ENCODE results near the gene RSPH9. TPM values are rescaled to one million over a fixed set of nuclear protein-coding genes. Genes with fewer than 3 reads are reported as not detected.

RSPH9 gene
- total and polyA plus RNA-seq, 2 experiments from 2014 or later: 0.10 to 0.39 TPM

- H3K4me3 Mint-ChIP-seq: no peak overlapping the region
- 0 out of 2 replicates have a peak, but pooled peaks cover 2% of the 10 kb centered on the region for H3K36me3 ChIP-seq (ENCODE audit: insufficient read depth)
- peaks cover 2% of the 10 kb centered on the region for H3K27me3 Mint-ChIP-seq (ENCODE audit: insufficient read depth, low read depth, poor library complexity)
- no peak overlapping the region for H3K4me2 ChIP-seq
- no peak overlapping the region for H3K4me3 ChIP-seq
- no peaks in the 10 kb centered on the region; the same call in 2 of the 3 replicates for H3K9me3 Mint-ChIP-seq
- H3K4me1 ChIP-seq (ENCODE audit: insufficient read depth): no peaks in the 10 kb centered on the region
- ATAC-seq: no peak
- H3K27me3 ChIP-seq (ENCODE audit: insufficient read depth): no peaks in the 10 kb centered on the region
- no peaks in the 10 kb centered on the region; the same call in 1 of the 2 replicates for H4K20me1 ChIP-seq (replicated peaks; ENCODE audit: insufficient read depth)
- no peak overlapping the region for H2AFZ ChIP-seq
- H3K27ac ChIP-seq (ENCODE audit: low read depth): no peak overlapping the region
- no peak overlapping the region for H3K27ac Mint-ChIP-seq
- TF ChIP-seq CREB1 (CRISPR knock-in tag; IDR thresholded peaks at IDR 0.05; ENCODE audit: low read depth): no peak
- peaks cover 14% of the 10 kb centered on the region; the same call in 2 of the 3 replicates for H3K36me3 Mint-ChIP-seq (ENCODE audit: low read depth)
- no peaks in the 10 kb centered on the region for H3K9me2 ChIP-seq (ENCODE audit: insufficient read depth)
- no peaks in the 10 kb centered on the region for H3K79me2 ChIP-seq (replicated peaks; ENCODE audit: insufficient read depth)
- H3F3A ChIP-seq (replicated peaks; ENCODE audit: low read depth): no peaks in the 10 kb centered on the region
- no peaks in the 10 kb centered on the region for H3K4me1 Mint-ChIP-seq
- no peak for DNase-seq (ENCODE audit: low spot score)
These were observed 40.7 kb upstream of the RSPH9 start for GRCh38 chr6:43604174-43604573.

GRCh38 chr6:43606019-43606418 lies 38.8 kb upstream of the RSPH9 start:
- no peaks in the 10 kb centered on the region for H3F3A ChIP-seq (replicated peaks; ENCODE audit: low read depth)
- no peak overlapping the region for H2AFZ ChIP-seq
- H3K36me3 Mint-ChIP-seq (ENCODE audit: low read depth): peaks cover 16% of the 10 kb centered on the region; the same call in 2 of the 3 replicates
- H3K4me1 Mint-ChIP-seq: no peaks in the 10 kb centered on the region
- H3K4me3 ChIP-seq: no peak overlapping the region
- no peaks in the 10 kb centered on the region for H3K79me2 ChIP-seq (replicated peaks; ENCODE audit: insufficient read depth)
- no peaks in the 10 kb centered on the region; the same call in 1 of the 2 replicates for H4K20me1 ChIP-seq (replicated peaks; ENCODE audit: insufficient read depth)
- no peaks in the 10 kb centered on the region for H3K9me2 ChIP-seq (ENCODE audit: insufficient read depth)
- no peak overlapping the region for H3K27ac Mint-ChIP-seq
- H3K9me3 Mint-ChIP-seq: no peaks in the 10 kb centered on the region; the same call in 2 of the 3 replicates
- H3K27me3 ChIP-seq (ENCODE audit: insufficient read depth): no peaks in the 10 kb centered on the region
- H3K4me2 ChIP-seq: no peak overlapping the region
- 0 out of 2 replicates have a peak, but pooled peaks cover 8% of the 10 kb centered on the region for H3K36me3 ChIP-seq (ENCODE audit: insufficient read depth)
- H3K27me3 Mint-ChIP-seq (ENCODE audit: insufficient read depth, low read depth, poor library complexity): peaks cover 2% of the 10 kb centered on the region
- DNase-seq (ENCODE audit: low spot score) (no peak), ATAC-seq (no peak)
- no peak overlapping the region for H3K4me3 Mint-ChIP-seq
- no peak overlapping the region for H3K27ac ChIP-seq (ENCODE audit: low read depth)
- no peaks in the 10 kb centered on the region for H3K4me1 ChIP-seq (ENCODE audit: insufficient read depth)
- TF ChIP-seq ZNF331 (CRISPR knock-in tag; IDR thresholded peaks at IDR 0.05; ENCODE audit: low read depth) (no peak), REST (IDR thresholded peaks at IDR 0.05; ENCODE audit: unreplicated experiment) (no peak), STAT1 (IDR thresholded peaks at IDR 0.05; ENCODE audit: unreplicated experiment) (no peak), ZNF114 (CRISPR knock-in tag; IDR thresholded peaks at IDR 0.05) (no peak), CREB1 (CRISPR knock-in tag; IDR thresholded peaks at IDR 0.05; ENCODE audit: low read depth) (no peak), JUNB (IDR thresholded peaks at IDR 0.05; ENCODE audit: unreplicated experiment) (no peak), ETS1 (IDR thresholded peaks at IDR 0.05) (no peak), EZH2 (IDR thresholded peaks at IDR 0.05; ENCODE audit: low read depth, unreplicated experiment) (no peak), NANOG (IDR thresholded peaks at IDR 0.05; ENCODE audit: borderline replicate concordance) (no peak), EZH2phosphoT487 (IDR thresholded peaks at IDR 0.05; ENCODE audit: unreplicated experiment) (no peak), POLR2AphosphoS5 (IDR thresholded peaks at IDR 0.05; ENCODE audit: low read depth) (no peak), ZNF462 (CRISPR knock-in tag; IDR thresholded peaks at IDR 0.05) (no peak)

Data from GM23338 (cell line).